ENCODE data around the gene NCOA1.
"Not testable (repeated sequence)": the region's sequence is repeated elsewhere in the genome, so short reads cannot be mapped to it uniquely, and the experiment has no call there.

The NCOA1 gene

GRCh38 chr2:24577481-24577880 lies 86.4 kb downstream of the NCOA1 start:
- no peak for DNase-seq (ENCODE audit: low read depth in 2 of 2)

GRCh38 chr2:24579053-24579803 lies 88.2 kb downstream of the NCOA1 start:
- no peak for DNase-seq (ENCODE audit: low read depth in 2 of 2)

GRCh38 chr2:24580561-24580960 lies 89.5 kb downstream of the NCOA1 start:
- DNase-seq (ENCODE audit: low read depth in 2 of 2) = no peak

- DNase-seq (ENCODE audit: low read depth in 2 of 2) = not testable (repeated sequence)
Measured at GRCh38 chr2:24581971-24582370, 90.9 kb downstream of the NCOA1 start.

GRCh38 chr2:24586955-24587354 lies 95.9 kb downstream of the NCOA1 start:
- no peak for DNase-seq (ENCODE audit: low read depth in 2 of 2)

GRCh38 chr2:24588294-24588693 lies 97.2 kb downstream of the NCOA1 start:
- no peak for DNase-seq (ENCODE audit: low read depth in 2 of 2)

- DNase-seq (ENCODE audit: low read depth in 2 of 2) = no peak
Measured at GRCh38 chr2:24592441-24593100, 101.5 kb downstream of the NCOA1 start.

- no peak for DNase-seq (ENCODE audit: low read depth in 2 of 2)
Measured at GRCh38 chr2:24594283-24594682, 103.2 kb downstream of the NCOA1 start.

GRCh38 chr2:24597181-24597870 lies 106.3 kb downstream of the NCOA1 start:
- DNase-seq (ENCODE audit: low read depth in 2 of 2) = no peak

GRCh38 chr2:24600140-24600539 lies 109.1 kb downstream of the NCOA1 start:
- DNase-seq (ENCODE audit: low read depth in 2 of 2) = not testable (repeated sequence)

- DNase-seq (ENCODE audit: low read depth in 2 of 2) = no peak
Measured at GRCh38 chr2:24611631-24612030, 120.6 kb downstream of the NCOA1 start.

- DNase-seq (ENCODE audit: low read depth in 2 of 2) = no peak
Measured at GRCh38 chr2:24613154-24613814, 122.2 kb downstream of the NCOA1 start.

GRCh38 chr2:24616616-24617015 lies 125.6 kb downstream of the NCOA1 start:
- no peak for DNase-seq (ENCODE audit: low read depth in 2 of 2)

- no peak for DNase-seq (ENCODE audit: low read depth in 2 of 2)
Measured at GRCh38 chr2:24617424-24617823, 126.4 kb downstream of the NCOA1 start.

GRCh38 chr2:24618144-24618543 lies 127.1 kb downstream of the NCOA1 start:
- DNase-seq (ENCODE audit: low read depth in 2 of 2) = no peak

GRCh38 chr2:24618680-24619079 lies 127.6 kb downstream of the NCOA1 start:
- no peak for DNase-seq (ENCODE audit: low read depth in 2 of 2)

GRCh38 chr2:24620936-24621335 lies 129.9 kb downstream of the NCOA1 start:
- DNase-seq (ENCODE audit: low read depth in 2 of 2) = no peak

- DNase-seq (ENCODE audit: low read depth in 2 of 2) = no peak
Measured at GRCh38 chr2:24621779-24622538, 130.9 kb downstream of the NCOA1 start.

GRCh38 chr2:24623535-24623934 lies 132.5 kb downstream of the NCOA1 start:
- no peak for DNase-seq (ENCODE audit: low read depth in 2 of 2)

GRCh38 chr2:24625728-24626127 lies 134.7 kb downstream of the NCOA1 start:
- no peak for DNase-seq (ENCODE audit: low read depth in 2 of 2)

- DNase-seq (ENCODE audit: low read depth in 2 of 2) = no peak
Measured at GRCh38 chr2:24626131-24626530, 135.1 kb downstream of the NCOA1 start.

- no peak for DNase-seq (ENCODE audit: low read depth in 2 of 2)
Measured at GRCh38 chr2:24628746-24629145, 137.7 kb downstream of the NCOA1 start.
